Liver (tissue), 3 donors: ENCODE results near the gene FSIP1.

Experiments
- CTCF ChIP-seq: fragments of 150-350 bp; IDR thresholded peaks from 2 replicates; pipeline ENCODE4 v1.5.1; 2017; ENCODE audit warnings: improper control_type of control experiment, low read depth, low read length; ENCODE audit not compliant: missing input control
- GABPA ChIP-seq, 2 donors: IDR thresholded peaks in 1 of 2; conservative IDR thresholded peaks in 1 of 2; 2 replicates each; pipeline ENCODE4 v1.6.1; 2016; ENCODE audit warnings: antibody characterized with exemption in 2 of 2, mild to moderate bottlenecking in 1 of 2, moderate library complexity in 1 of 2
- HNF4A ChIP-seq, 2 donors: conservative IDR thresholded peaks; 2 replicates each; pipeline ENCODE4 v1.6.1; 2016; ENCODE audit warnings: antibody characterized with exemption in 2 of 2, mild to moderate bottlenecking in 2 of 2
- MAX ChIP-seq: IDR thresholded peaks from 2 replicates; pipeline ENCODE4 v1.6.1; 2016; ENCODE audit warnings: antibody characterized with exemption
- NR2F2 ChIP-seq: IDR thresholded peaks from 2 replicates; pipeline ENCODE4 v1.6.1; 2016; ENCODE audit warnings: antibody characterized with exemption
- REST ChIP-seq: IDR thresholded peaks from 2 replicates; pipeline ENCODE4 v1.6.1; 2016; ENCODE audit warnings: antibody characterized with exemption, mild to moderate bottlenecking
- SP1 ChIP-seq: IDR thresholded peaks from 2 replicates; pipeline ENCODE4 v1.6.1; 2018; ENCODE audit warnings: antibody characterized with exemption, mild to moderate bottlenecking
- TAF1 ChIP-seq: conservative IDR thresholded peaks from 2 replicates; pipeline ENCODE4 v1.6.1; 2016; ENCODE audit warnings: antibody characterized with exemption, mild to moderate bottlenecking
- YY1 ChIP-seq: IDR thresholded peaks from 2 replicates; pipeline ENCODE4 v1.6.1; 2016; ENCODE audit warnings: antibody characterized with exemption, mild to moderate bottlenecking
- donor health status: healthy.
- donor health status: healthy.

GRCh38 chr15:39803016-39803415 is 20.4 kb upstream of the FSIP1 start:
- TF ChIP-seq CTCF (no peak), MAX (no peak), GABPA (IDR thresholded peaks at IDR 0.05 in 1 of 2, conservative IDR thresholded peaks at IDR 0.05 in 1 of 2) (no peak), HNF4A (conservative IDR thresholded peaks at IDR 0.05) (no peak), SP1 (no peak), REST (no peak), NR2F2 (no peak), TAF1 (no peak), YY1 (no peak)
